GM06990 (cell line): ENCODE results near the gene RER1.
A peak's percentile ranks its signal among the peaks of the same experiment; 100 is the strongest.

ENCODE experiments used
- DNase-seq: peaks from one replicate; pipeline ENCODE4 v3.0.0-alpha.2; 2011; ENCODE audit not compliant: insufficient read length; ENCODE audit errors: extremely low read depth
- H3K27me3 ChIP-seq: replicated peaks from 2 replicates; pipeline ENCODE4 v1.6.0; 2011; ENCODE audit warnings: low read length; ENCODE audit not compliant: control insufficient read depth, insufficient read depth
- H3K36me3 ChIP-seq: 2 replicates; pipeline ENCODE4 v1.5.1; 2011; ENCODE audit warnings: low read length; ENCODE audit not compliant: control insufficient read depth, insufficient read depth
- H3K4me3 ChIP-seq: replicated peaks from 2 replicates; pipeline ENCODE4 v1.5.1; 2011; ENCODE audit warnings: low read depth, mild to moderate bottlenecking, control low read depth, low read length
- CTCF ChIP-seq: IDR thresholded peaks from 2 replicates; pipeline ENCODE4 v1.5.1; 2011; ENCODE audit warnings: low read length, control low read depth, mild to moderate bottlenecking, inconsistent platforms; ENCODE audit not compliant: insufficient read depth, poor library complexity, severe bottlenecking

RER1 gene

DNA sequence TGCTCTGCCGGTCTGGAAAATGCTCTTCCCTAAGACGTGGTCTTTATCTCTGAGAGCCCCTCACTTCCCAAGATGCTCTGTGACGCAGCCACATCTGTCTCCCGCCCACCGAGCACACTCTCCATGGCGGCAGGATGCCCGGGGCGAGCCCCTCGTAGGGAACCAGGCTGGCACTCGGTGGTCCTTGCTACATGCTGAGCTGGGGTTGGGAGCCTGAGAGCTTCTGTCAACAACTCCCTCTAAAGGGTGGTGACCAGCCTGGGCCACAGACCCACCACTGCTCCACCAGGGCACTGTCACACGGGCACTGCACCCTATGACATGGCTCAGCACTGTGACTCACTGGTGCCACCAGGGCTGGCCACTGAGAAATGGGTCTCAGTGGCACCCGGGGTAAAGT, 18.1 kb downstream of the RER1 start:
- Histone ChIP-seq H3K27me3 (no peaks in the 10 kb centered on the region), H3K4me3 (no peak overlapping the region), H3K36me3 (peaks cover 13% of the 10 kb centered on the region)
- TF ChIP-seq CTCF: no peak
- no peak for DNase-seq

- no peaks in the 10 kb centered on the region for H3K27me3 ChIP-seq
- TF ChIP-seq CTCF: no peak
- H3K4me3 ChIP-seq: peak overlapping the region; percentile 94
- H3K36me3 ChIP-seq: peaks cover 10% of the 10 kb centered on the region
- no peak for DNase-seq
Measured at GRCh38 chr1:2411801-2412394, 20.3 kb downstream of the RER1 start.

DNA sequence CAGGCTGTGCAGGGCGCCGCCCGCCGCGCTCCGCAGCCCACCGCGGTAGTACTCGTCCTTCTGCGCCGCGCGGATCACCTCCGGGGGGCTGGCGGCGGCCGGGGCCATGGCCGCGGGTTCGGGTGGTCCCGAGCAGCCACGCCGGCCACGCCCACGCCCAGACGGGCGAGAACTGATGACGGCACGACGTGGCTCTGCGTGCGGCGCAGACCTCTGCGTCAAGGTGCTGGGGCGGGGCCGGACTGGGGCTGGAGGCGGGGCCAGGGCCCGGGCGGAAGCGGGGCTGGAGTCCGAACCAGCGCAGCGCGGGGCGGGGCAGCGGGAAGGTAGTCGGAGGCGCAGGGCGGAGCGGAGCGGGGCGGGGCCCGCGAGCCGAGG, 20.7 kb downstream of the RER1 start, which contains the start of gene PEX10:
TSS of gene PEX10 (minus strand) at position 170 of the 378 bp plus-strand sequence. CDS start at position 108, 62 bp downstream.
- peak; percentile 98 for DNase-seq
- Histone ChIP-seq H3K27me3 (no peaks in the 10 kb centered on the region), H3K36me3 (peaks cover 8% of the 10 kb centered on the region), H3K4me3 (peak within 1 kb of the TSS; percentile 94)
- TF ChIP-seq CTCF: no peak

GRCh38 chr1:2412773-2413494, 21.3 kb downstream of the RER1 start:
- peak; percentile 58 for DNase-seq
- TF ChIP-seq CTCF: no peak
- Histone ChIP-seq H3K36me3 (peaks cover 8% of the 10 kb centered on the region), H3K27me3 (no peaks in the 10 kb centered on the region), H3K4me3 (peak overlapping the region; percentile 71)

- no peak for TF ChIP-seq CTCF
- peak; percentile 46 for DNase-seq
Measured at GRCh38 chr1:2413495-2414296, 22.1 kb downstream of the RER1 start.

More at GRCh38 chr1:2413495-2414296, 22.1 kb downstream of the RER1 start:
- H3K36me3 ChIP-seq: peaks cover 5% of the 10 kb centered on the region
- no peaks in the 10 kb centered on the region for H3K27me3 ChIP-seq
- peak overlapping the region; percentile 71 for H3K4me3 ChIP-seq
